Hepatocyte (in vitro differentiated cells): ENCODE results near the gene CTCFL. TPM values are rescaled to one million over a fixed set of nuclear protein-coding genes. Genes with fewer than 3 reads are reported as not detected.

Experiments used
- DNase-seq: peaks from one replicate; pipeline ENCODE4 v3.0.0-alpha.2; 2016; ENCODE audit warnings: low spot score
- H2AFZ ChIP-seq: fragments of 200-600 bp; sonication (generic); 2 replicates; pipeline ENCODE4 v1.6.0; 2016; ENCODE audit warnings: antibody characterized with exemption, mild to moderate bottlenecking
- H3K27ac ChIP-seq: fragments of 200-600 bp; sonication (generic); 2 replicates; pipeline ENCODE4 v1.5.1; 2016; ENCODE audit warnings: mild to moderate bottlenecking
- H3K27me3 ChIP-seq: fragments of 200-600 bp; sonication (generic); 2 replicates; pipeline ENCODE4 v1.6.1; 2016
- H3K36me3 ChIP-seq: fragments of 200-600 bp; sonication (generic); replicated peaks from 2 replicates; pipeline ENCODE4 v1.5.1; 2016; ENCODE audit warnings: low read depth; ENCODE audit not compliant: insufficient read depth
- H3K4me1 ChIP-seq: fragments of 200-600 bp; sonication (generic); 2 replicates; pipeline ENCODE4 v1.5.1; 2016; ENCODE audit warnings: mild to moderate bottlenecking, moderate library complexity; ENCODE audit not compliant: insufficient read depth
- H3K4me2 ChIP-seq: fragments of 200-600 bp; sonication (generic); 2 replicates; pipeline ENCODE4 v1.6.0; 2016
- H3K4me3 ChIP-seq: fragments of 200-600 bp; sonication (generic); 2 replicates; pipeline ENCODE4 v1.5.1; 2016; ENCODE audit warnings: mild to moderate bottlenecking
- H3K79me2 ChIP-seq: fragments of 200-600 bp; sonication (generic); 2 replicates; pipeline ENCODE4 v1.6.0; 2017; ENCODE audit warnings: mild to moderate bottlenecking
- H3K9me2 ChIP-seq: fragments of 200-600 bp; sonication (generic); replicated peaks from 2 replicates; pipeline ENCODE4 v1.6.0; 2017; ENCODE audit warnings: mild to moderate bottlenecking; ENCODE audit not compliant: insufficient read depth
- H3K9me3 ChIP-seq: fragments of 200-600 bp; sonication (generic); 2 replicates; pipeline ENCODE4 v1.5.1; 2016; ENCODE audit warnings: low read depth, mild to moderate bottlenecking
- H4K20me1 ChIP-seq: fragments of 200-600 bp; sonication (generic); 2 replicates; pipeline ENCODE4 v1.6.0; 2016; ENCODE audit warnings: mild to moderate bottlenecking; ENCODE audit not compliant: insufficient read depth, poor library complexity, severe bottlenecking
- EZH2 ChIP-seq: fragments of 200-600 bp; sonication (generic); IDR thresholded peaks from 2 replicates; pipeline ENCODE4 v1.6.1; 2016; ENCODE audit warnings: antibody characterized with exemption, mild to moderate bottlenecking, borderline replicate concordance
- EZH2phosphoT487 ChIP-seq: fragments of 200-600 bp; sonication (generic); IDR thresholded peaks from one replicate; pipeline ENCODE4 v1.6.1; 2018; ENCODE audit warnings: antibody characterized with exemption, mild to moderate bottlenecking, low read depth, moderate library complexity; ENCODE audit not compliant: unreplicated experiment, severe bottlenecking
- WGBS: methylation state at CpG from one replicate; pipeline ENCODE4 v1.1.6; 2016; ENCODE audit warnings: low lambda C conversion rate; ENCODE audit errors: missing lambda C conversion rate; 5-methylcytosine and 5-hydroxymethylcytosine counted together
- polyA plus RNA-seq: library from polyadenylated mRNA; unstranded; fragments of >200 nt; fragmentation: Nextera tagmentation; extraction: Ambion mirVana; gene quantifications from 2 replicates; pipeline ENCODE4 v1.2.1, GENCODE V29; 2016
- total RNA-seq: library from RNA; depleted of rRNA; stranded (reverse); fragments of >200 nt; gene quantifications from 2 replicates; pipeline ENCODE4 v1.2.3, GENCODE V29; 2014
- TF ChIP-seq, protein P1 (sequence below): fragments of 200-600 bp; sonication (generic); IDR thresholded peaks from 2 replicates; pipeline ENCODE4 v1.5.1; 2016; ENCODE audit warnings: antibody characterized with exemption, mild to moderate bottlenecking; ENCODE audit not compliant: poor library complexity

CTCFL gene
- total and polyA plus RNA-seq, 2 experiments from 2014 or later: not detected

DNA sequence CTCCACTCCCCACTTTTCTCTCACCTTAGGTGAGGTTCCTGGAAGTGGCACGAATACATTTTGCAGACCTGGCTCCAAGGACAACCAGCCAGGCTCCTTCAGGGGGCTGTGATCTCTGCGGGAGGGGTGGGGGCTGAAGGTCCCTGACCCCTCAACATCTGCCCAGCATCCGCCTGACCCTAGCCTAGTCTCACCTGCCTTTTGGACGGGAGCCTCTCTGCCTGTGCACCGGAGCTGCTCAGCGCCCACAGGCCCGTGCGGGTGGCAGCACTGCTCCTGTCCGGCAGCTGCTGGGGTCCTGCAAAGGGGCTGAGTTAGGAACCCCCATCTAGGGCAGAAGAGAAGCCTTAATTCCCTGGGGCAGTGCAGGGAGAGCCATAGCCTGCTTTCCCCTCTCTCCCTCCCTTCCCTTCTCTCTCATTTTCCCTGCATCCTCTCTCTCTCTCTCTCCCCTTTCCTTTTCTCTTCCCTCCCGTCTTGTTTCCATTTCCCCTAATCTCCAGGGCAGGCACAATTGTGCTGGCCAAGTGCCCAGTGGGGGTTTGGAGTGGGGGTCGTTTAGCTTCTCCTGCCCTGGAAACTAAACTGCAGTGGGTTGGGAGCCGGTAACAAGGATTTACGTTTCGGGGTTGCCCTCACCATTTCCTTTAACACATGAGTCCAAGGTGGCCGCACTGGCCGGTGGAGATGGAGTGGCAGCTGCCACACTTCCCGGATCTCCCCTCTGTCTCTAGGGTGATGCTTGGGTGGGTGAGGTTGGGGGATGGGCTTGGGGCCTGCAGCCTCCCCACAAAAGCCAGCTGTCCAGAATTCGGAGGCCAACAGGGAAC, 54.1 kb downstream of the CTCFL start:
- no peak overlapping the region for H3K27ac ChIP-seq
- H2AFZ ChIP-seq: no peak overlapping the region
- 67% methylated on average over 18 of the region's 18 CpGs for WGBS

DNA sequence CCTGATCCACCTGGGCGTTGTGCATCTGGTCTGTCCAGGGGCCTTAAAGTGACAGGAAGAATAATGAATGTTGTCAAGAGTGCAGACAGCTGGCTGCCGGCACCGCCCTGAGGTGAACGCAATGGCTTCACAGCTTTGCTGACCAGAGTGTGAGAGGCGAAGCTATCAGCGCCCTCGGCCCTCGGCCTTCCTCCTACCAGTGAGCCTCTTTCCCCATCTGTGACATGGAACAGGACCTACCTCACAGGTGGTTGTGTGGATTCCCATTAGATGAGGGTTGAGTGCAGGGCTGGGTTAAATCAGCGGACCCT, 54.8 kb downstream of the CTCFL start:
- Histone ChIP-seq H3K9me3 (no peaks in the 10 kb centered on the region), H3K4me3 (no peak overlapping the region), H3K27ac (no peak overlapping the region), H3K9me2 (no peaks in the 10 kb centered on the region), H3K79me2 (no peaks in the 10 kb centered on the region), H2AFZ (no peak overlapping the region), H3K36me3 (no peaks in the 10 kb centered on the region), H3K27me3 (peaks cover 20% of the 10 kb centered on the region), H3K4me2 (no peak overlapping the region), H4K20me1 (no peaks in the 10 kb centered on the region), H3K4me1 (no peaks in the 10 kb centered on the region)
- DNase-seq: no peak
- no peak for TF ChIP-seq EZH2
- TF ChIP-seq, protein P1, sequence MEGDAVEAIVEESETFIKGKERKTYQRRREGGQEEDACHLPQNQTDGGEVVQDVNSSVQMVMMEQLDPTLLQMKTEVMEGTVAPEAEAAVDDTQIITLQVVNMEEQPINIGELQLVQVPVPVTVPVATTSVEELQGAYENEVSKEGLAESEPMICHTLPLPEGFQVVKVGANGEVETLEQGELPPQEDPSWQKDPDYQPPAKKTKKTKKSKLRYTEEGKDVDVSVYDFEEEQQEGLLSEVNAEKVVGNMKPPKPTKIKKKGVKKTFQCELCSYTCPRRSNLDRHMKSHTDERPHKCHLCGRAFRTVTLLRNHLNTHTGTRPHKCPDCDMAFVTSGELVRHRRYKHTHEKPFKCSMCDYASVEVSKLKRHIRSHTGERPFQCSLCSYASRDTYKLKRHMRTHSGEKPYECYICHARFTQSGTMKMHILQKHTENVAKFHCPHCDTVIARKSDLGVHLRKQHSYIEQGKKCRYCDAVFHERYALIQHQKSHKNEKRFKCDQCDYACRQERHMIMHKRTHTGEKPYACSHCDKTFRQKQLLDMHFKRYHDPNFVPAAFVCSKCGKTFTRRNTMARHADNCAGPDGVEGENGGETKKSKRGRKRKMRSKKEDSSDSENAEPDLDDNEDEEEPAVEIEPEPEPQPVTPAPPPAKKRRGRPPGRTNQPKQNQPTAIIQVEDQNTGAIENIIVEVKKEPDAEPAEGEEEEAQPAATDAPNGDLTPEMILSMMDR: no peak
- TF ChIP-seq EZH2phosphoT487: no peak
- 41% methylated on average over 9 of the region's 9 CpGs for WGBS

More for the DNA sequence above, 54.1 kb downstream of the CTCFL start:
- Histone ChIP-seq H3K4me3 (no peak overlapping the region), H3K36me3 (no peaks in the 10 kb centered on the region), H3K27me3 (peaks cover 20% of the 10 kb centered on the region), H3K79me2 (no peaks in the 10 kb centered on the region), H3K9me3 (no peaks in the 10 kb centered on the region), H3K9me2 (no peaks in the 10 kb centered on the region), H3K4me1 (no peaks in the 10 kb centered on the region), H4K20me1 (no peaks in the 10 kb centered on the region), H3K4me2 (no peak overlapping the region)
- no peak for DNase-seq
- TF ChIP-seq, protein P1: no peak
- TF ChIP-seq EZH2phosphoT487: no peak
- TF ChIP-seq EZH2: no peak

DNA sequence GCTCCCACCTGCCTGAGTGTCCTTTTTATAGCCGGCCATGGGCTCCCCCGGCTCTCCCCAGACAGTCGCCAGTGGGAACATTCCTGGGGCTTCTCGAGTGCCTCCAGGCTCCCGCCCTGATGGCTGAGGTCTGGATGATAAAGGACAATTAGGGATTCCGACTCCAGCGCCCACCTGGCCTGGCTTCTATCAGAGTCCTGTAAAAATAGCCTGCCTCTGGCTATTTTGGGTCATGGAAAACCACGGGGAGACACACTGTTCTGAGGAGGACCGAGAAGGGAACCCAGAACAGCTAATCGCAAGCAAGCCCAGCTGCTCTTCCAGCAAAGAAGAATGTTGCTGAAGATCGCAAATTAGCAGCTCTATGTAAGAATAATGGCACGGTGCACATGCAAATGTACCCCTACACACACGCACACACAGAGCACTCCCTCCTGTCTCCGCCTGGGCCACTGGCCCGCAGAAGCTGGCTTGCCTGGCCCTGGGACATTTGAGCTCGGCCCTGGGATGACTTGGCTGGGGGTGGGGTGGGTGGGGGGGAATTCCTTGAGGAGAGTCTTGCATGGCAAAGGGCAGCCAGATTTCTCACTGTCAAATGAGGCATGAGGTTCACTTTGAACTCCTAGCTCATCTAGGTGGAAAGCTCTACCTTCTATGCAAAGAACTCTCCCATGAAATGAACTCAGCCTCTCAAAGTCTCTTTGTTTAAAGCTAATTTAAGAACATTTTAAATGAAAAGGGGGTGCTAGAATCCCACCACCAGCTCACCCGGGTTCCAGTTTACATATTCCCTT, 55.3 kb downstream of the CTCFL start:
- TF ChIP-seq EZH2 (no peak), EZH2phosphoT487 (no peak)
- TF ChIP-seq, protein P1: no peak
- Histone ChIP-seq H2AFZ (no peak overlapping the region), H3K4me3 (no peak overlapping the region), H3K9me3 (no peaks in the 10 kb centered on the region), H3K36me3 (no peaks in the 10 kb centered on the region), H4K20me1 (no peaks in the 10 kb centered on the region), H3K4me1 (no peaks in the 10 kb centered on the region), H3K4me2 (no peak overlapping the region), H3K27ac (no peak overlapping the region), H3K9me2 (no peaks in the 10 kb centered on the region), H3K79me2 (no peaks in the 10 kb centered on the region), H3K27me3 (peaks cover 20% of the 10 kb centered on the region)
- 29% methylated on average over 17 of the region's 17 CpGs for WGBS
- DNase-seq: no peak
